Measurements from ENCODE around the gene FAAP20.

Gene FAAP20

GRCh38 chr1:2178875-2179274 is 15.7 kb downstream of the FAAP20 start:
- no peak for DNase-seq (ENCODE audit: low read depth)

GRCh38 chr1:2177946-2178538 is 16.5 kb downstream of the FAAP20 start:
- DNase-seq (ENCODE audit: low read depth), result no peak

- DNase-seq (ENCODE audit: low read depth), result no peak
Measured at GRCh38 chr1:2177541-2177940, 17.0 kb downstream of the FAAP20 start.

GRCh38 chr1:2176615-2177014 is 18.0 kb downstream of the FAAP20 start:
- no peak for DNase-seq (ENCODE audit: low read depth)

- no peak for DNase-seq (ENCODE audit: low read depth)
Measured at GRCh38 chr1:2175681-2176454, 18.7 kb downstream of the FAAP20 start.

- no peak for DNase-seq (ENCODE audit: low read depth)
Measured at GRCh38 chr1:2175055-2175414, 19.5 kb downstream of the FAAP20 start.

GRCh38 chr1:2174348-2175054 is 20.1 kb downstream of the FAAP20 start:
- peak; percentile 29 for DNase-seq (ENCODE audit: low read depth)

- no peak for DNase-seq (ENCODE audit: low read depth)
Measured at GRCh38 chr1:2173546-2174347, 20.8 kb downstream of the FAAP20 start.

GRCh38 chr1:2172551-2173146 is 21.9 kb downstream of the FAAP20 start:
- no peak for DNase-seq (ENCODE audit: low read depth)

GRCh38 chr1:2172012-2172411 is 22.6 kb downstream of the FAAP20 start:
- no peak for DNase-seq (ENCODE audit: low read depth)

GRCh38 chr1:2170211-2170610 is 24.4 kb downstream of the FAAP20 start:
- no peak for DNase-seq (ENCODE audit: low read depth)

GRCh38 chr1:2169200-2169836 is 25.3 kb downstream of the FAAP20 start:
- DNase-seq (ENCODE audit: low read depth), result no peak

- no peak for DNase-seq (ENCODE audit: low read depth)
Measured at GRCh38 chr1:2168535-2168934, 26.0 kb downstream of the FAAP20 start.

- no peak for DNase-seq (ENCODE audit: low read depth)
Measured at GRCh38 chr1:2168090-2168489, 26.5 kb downstream of the FAAP20 start.

- no peak for DNase-seq (ENCODE audit: low read depth)
Measured at GRCh38 chr1:2166695-2167094, 27.9 kb downstream of the FAAP20 start.

- no peak for DNase-seq (ENCODE audit: low read depth)
Measured at GRCh38 chr1:2166254-2166653, 28.3 kb downstream of the FAAP20 start.

- DNase-seq (ENCODE audit: low read depth), result no peak
Measured at GRCh38 chr1:2165646-2166045, 28.9 kb downstream of the FAAP20 start.

GRCh38 chr1:2163205-2163604 is 31.4 kb downstream of the FAAP20 start:
- DNase-seq (ENCODE audit: low read depth), result no peak

GRCh38 chr1:2160451-2161300 is 33.9 kb downstream of the FAAP20 start:
- no peak for DNase-seq (ENCODE audit: low read depth)

GRCh38 chr1:2159124-2159523 is 35.4 kb downstream of the FAAP20 start:
- DNase-seq (ENCODE audit: low read depth), result no peak

- DNase-seq (ENCODE audit: low read depth), result no peak
Measured at GRCh38 chr1:2158272-2158671, 36.3 kb downstream of the FAAP20 start.
